ENCODE data around the gene MAPK9. TPM values are rescaled to one million over a fixed set of nuclear protein-coding genes. Genes with fewer than 3 reads are reported as not detected.

MAPK9 gene
- total and polyA plus RNA-seq, 9 donors, result 12.8 to 35.9 (median 28.8) TPM

- no peak for DNase-seq
- Histone ChIP-seq H3K4me3 (no peak overlapping the region), H3K27me3 (no peaks in the 10 kb centered on the region), H3K36me3 (no peaks in the 10 kb centered on the region), H3K9me3 (no peaks in the 10 kb centered on the region), H3K27ac (no peak overlapping the region), H3K4me1 (ENCODE audit: insufficient read depth) (no peaks in the 10 kb centered on the region)
- WGBS, 3 donors, result 56 to 66% (median 65%) methylated on average over 6 of the region's 6 CpGs
- TF ChIP-seq POLR2A (IDR thresholded peaks at IDR 0.05) (no peak), CTCF (IDR thresholded peaks at IDR 0.05) (no peak), EP300 (IDR thresholded peaks at IDR 0.05) (no peak)
- intact Hi-C loops (cut with DNase I), result no loop called here
These were observed 100.2 kb downstream of the MAPK9 start for GRCh38 chr5:180191716-180192115.

- no peak for DNase-seq
- Histone ChIP-seq H3K4me3 (no peak overlapping the region), H3K9me3 (no peaks in the 10 kb centered on the region), H3K27me3 (no peaks in the 10 kb centered on the region), H3K4me1 (ENCODE audit: insufficient read depth) (no peaks in the 10 kb centered on the region), H3K36me3 (no peaks in the 10 kb centered on the region), H3K27ac (no peak overlapping the region)
- intact Hi-C loops (cut with DNase I), result no loop called here
- WGBS, 3 donors, result 62 to 86% (median 81%) methylated on average over 2 of the region's 2 CpGs
- TF ChIP-seq CTCF (IDR thresholded peaks at IDR 0.05) (no peak), EP300 (IDR thresholded peaks at IDR 0.05) (no peak), POLR2A (IDR thresholded peaks at IDR 0.05) (no peak)
These were observed 104.1 kb downstream of the MAPK9 start for GRCh38 chr5:180187767-180188166.

Other genes with a start within 250 kb of the MAPK9 start
- 10 to 100 TPM; 54.7 to 75.1 (median 66.7) TPM for gene RNF130, start 220.3 kb downstream of the MAPK9 start, total RNA-seq
- 100 to 1,000 TPM in 1 of 2 donors, 10 to 100 TPM in 1; 74.0 to 120 TPM for gene RNF130, start 220.3 kb downstream of the MAPK9 start, polyA plus RNA-seq
- gene RASGEF1C, start 82.9 kb downstream of the MAPK9 start, total RNA-seq, result under 1 TPM in 5 of 7 donors, not detected in 2; 0.22 to 0.57 (median 0.38) TPM
- under 1 TPM; 0.13 to 0.97 TPM for gene RASGEF1C, start 82.9 kb downstream of the MAPK9 start, polyA plus RNA-seq
- 100 to 1,000 TPM in 1 of 7 donors, 10 to 100 TPM in 6; 34.0 to 135 (median 42.4) TPM for gene GFPT2, start 61.3 kb upstream of the MAPK9 start, total RNA-seq
- gene GFPT2, start 61.3 kb upstream of the MAPK9 start, polyA plus RNA-seq, result 10 to 100 TPM; 18.5 to 29.2 TPM
- 10 to 100 TPM; 12.5 to 24.9 (median 16.5) TPM for gene CNOT6, start 202.3 kb upstream of the MAPK9 start, total RNA-seq
- gene CNOT6, start 202.3 kb upstream of the MAPK9 start, polyA plus RNA-seq, result 10 to 100 TPM; 10.3 to 11.4 TPM

All from ovary (tissue), 9 donors.